Liver (tissue), 3 donors: ENCODE measurements around the gene CPLANE1.
"Not testable (repeated sequence)": the region's sequence is repeated elsewhere in the genome, so short reads cannot be mapped to it uniquely, and the experiment has no call there.

ENCODE experiments used
- CTCF ChIP-seq: fragments of 150-350 bp; IDR thresholded peaks from 2 replicates; pipeline ENCODE4 v1.5.1; 2017; ENCODE audit warnings: improper control_type of control experiment, low read depth, low read length; ENCODE audit not compliant: missing input control
- GABPA ChIP-seq, 2 donors: IDR thresholded peaks in 1 of 2; conservative IDR thresholded peaks in 1 of 2; 2 replicates each; pipeline ENCODE4 v1.6.1; 2016; ENCODE audit warnings: antibody characterized with exemption in 2 of 2, mild to moderate bottlenecking in 1 of 2, moderate library complexity in 1 of 2
- NR2F2 ChIP-seq: IDR thresholded peaks from 2 replicates; pipeline ENCODE4 v1.6.1; 2016; ENCODE audit warnings: antibody characterized with exemption
- RAD21 ChIP-seq, 2 donors: IDR thresholded peaks; 2 replicates each; pipeline ENCODE4 v1.6.1; 2016; ENCODE audit warnings: antibody characterized with exemption in 2 of 2, mild to moderate bottlenecking in 2 of 2
- TAF1 ChIP-seq: conservative IDR thresholded peaks from 2 replicates; pipeline ENCODE4 v1.6.1; 2016; ENCODE audit warnings: antibody characterized with exemption, mild to moderate bottlenecking
- donor health status: healthy.
- donor health status: healthy.

DNA sequence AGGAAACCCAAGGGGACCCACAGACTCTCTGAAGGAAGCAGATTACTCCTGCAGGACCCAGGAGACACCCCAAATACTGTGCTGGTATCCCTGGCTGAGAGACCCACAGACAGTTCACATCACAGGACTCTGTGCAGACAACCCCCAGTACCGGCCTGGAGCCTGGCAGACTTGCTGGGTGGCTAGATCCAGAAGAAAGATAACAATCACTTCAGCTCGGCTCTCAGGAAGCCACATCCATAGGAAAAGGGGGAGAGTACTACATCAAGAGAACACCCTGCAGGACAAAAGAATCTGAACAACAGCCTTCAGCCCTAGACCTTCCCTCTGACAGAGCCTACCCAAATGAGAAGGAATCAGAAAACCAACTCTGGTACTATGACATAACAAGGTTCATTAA, 166.2 kb downstream of the CPLANE1 start:
- not testable (repeated sequence) for TF ChIP-seq CTCF; GABPA (IDR thresholded peaks at IDR 0.05 in 1 of 2, conservative IDR thresholded peaks at IDR 0.05 in 1 of 2); TAF1; RAD21 (IDR thresholded peaks at IDR 0.05); NR2F2
